PC-9 (cell line): ENCODE measurements around the gene ZBTB22.
"Not testable (repeated sequence)": the region's sequence is repeated elsewhere in the genome, so short reads cannot be mapped to it uniquely, and the experiment has no call there.

Experiments used
- CTCF ChIP-seq: fragments of 200-600 bp; sonication (generic); conservative IDR thresholded peaks from 2 replicates; pipeline ENCODE4 v1.6.1; 2017; ENCODE audit warnings: mixed run types, antibody characterized with exemption, mild to moderate bottlenecking, moderate library complexity
- EZH2 ChIP-seq: fragments of 200-600 bp; sonication (generic); IDR thresholded peaks from 2 replicates; pipeline ENCODE4 v1.8.0; 2017; ENCODE audit warnings: antibody characterized with exemption, low read depth

- TF ChIP-seq CTCF, EZH2: not testable (repeated sequence)
These were observed 47.1 kb upstream of the ZBTB22 start for GRCh38 chr6:33364475-33365205.
